Measurements from ENCODE around the gene TRIM26. TPM values are rescaled to one million over a fixed set of nuclear protein-coding genes. Genes with fewer than 3 reads are reported as not detected.
"Not testable (repeated sequence)": the region's sequence is repeated elsewhere in the genome, so short reads cannot be mapped to it uniquely, and the experiment has no call there.

TRIM26 gene
- total RNA-seq, 2 donors from 2014 or later = 20.0 to 27.8 TPM

- TF ChIP-seq, protein P1, sequence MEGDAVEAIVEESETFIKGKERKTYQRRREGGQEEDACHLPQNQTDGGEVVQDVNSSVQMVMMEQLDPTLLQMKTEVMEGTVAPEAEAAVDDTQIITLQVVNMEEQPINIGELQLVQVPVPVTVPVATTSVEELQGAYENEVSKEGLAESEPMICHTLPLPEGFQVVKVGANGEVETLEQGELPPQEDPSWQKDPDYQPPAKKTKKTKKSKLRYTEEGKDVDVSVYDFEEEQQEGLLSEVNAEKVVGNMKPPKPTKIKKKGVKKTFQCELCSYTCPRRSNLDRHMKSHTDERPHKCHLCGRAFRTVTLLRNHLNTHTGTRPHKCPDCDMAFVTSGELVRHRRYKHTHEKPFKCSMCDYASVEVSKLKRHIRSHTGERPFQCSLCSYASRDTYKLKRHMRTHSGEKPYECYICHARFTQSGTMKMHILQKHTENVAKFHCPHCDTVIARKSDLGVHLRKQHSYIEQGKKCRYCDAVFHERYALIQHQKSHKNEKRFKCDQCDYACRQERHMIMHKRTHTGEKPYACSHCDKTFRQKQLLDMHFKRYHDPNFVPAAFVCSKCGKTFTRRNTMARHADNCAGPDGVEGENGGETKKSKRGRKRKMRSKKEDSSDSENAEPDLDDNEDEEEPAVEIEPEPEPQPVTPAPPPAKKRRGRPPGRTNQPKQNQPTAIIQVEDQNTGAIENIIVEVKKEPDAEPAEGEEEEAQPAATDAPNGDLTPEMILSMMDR (IDR thresholded peaks at IDR 0.05) = no peak
- Histone ChIP-seq H3K27me3 (no peaks in the 10 kb centered on the region), H3K4me1 (no peaks in the 10 kb centered on the region), H3K27ac (no peak overlapping the region), H3K4me3 (no peak overlapping the region), H3K9me3 (no peaks in the 10 kb centered on the region), H3K36me3 (no peaks in the 10 kb centered on the region)
- DNase-seq (ENCODE audit: low spot score) = no peak
Observed at GRCh38 chr6:30223339-30223738, 10.1 kb upstream of the TRIM26 start.

GRCh38 chr6:30221956-30222355 lies 8.8 kb upstream of the TRIM26 start:
- H3K9me3 ChIP-seq; H3K4me1 ChIP-seq; DNase-seq (ENCODE audit: low spot score); H3K27ac ChIP-seq; H3K27me3 ChIP-seq; H3K36me3 ChIP-seq; H3K4me3 ChIP-seq: not testable (repeated sequence)

DNA sequence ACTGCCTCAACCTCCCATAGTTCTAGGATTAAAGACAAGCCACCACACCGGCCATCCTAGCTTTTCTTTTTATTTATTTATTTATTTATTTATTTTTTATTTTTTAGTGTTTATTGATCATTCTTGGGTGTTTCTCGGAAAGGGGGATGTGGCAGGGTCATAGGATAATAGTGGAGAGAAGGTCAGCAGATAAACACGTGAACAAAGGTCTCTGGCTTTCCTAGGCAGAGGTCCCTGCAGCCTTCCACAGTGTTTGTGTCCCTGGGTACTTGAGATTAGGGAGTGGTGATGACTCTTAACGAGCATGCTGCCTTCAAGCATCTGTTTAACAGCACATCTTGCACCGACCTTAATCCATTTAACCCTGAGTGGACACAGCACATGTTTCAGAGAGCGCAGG lies 8.2 kb upstream of the TRIM26 start:
- not testable (repeated sequence) for H3K9me3 ChIP-seq; H3K27ac ChIP-seq; H3K36me3 ChIP-seq; H3K4me3 ChIP-seq; DNase-seq (ENCODE audit: low spot score); H3K27me3 ChIP-seq; H3K4me1 ChIP-seq

DNA sequence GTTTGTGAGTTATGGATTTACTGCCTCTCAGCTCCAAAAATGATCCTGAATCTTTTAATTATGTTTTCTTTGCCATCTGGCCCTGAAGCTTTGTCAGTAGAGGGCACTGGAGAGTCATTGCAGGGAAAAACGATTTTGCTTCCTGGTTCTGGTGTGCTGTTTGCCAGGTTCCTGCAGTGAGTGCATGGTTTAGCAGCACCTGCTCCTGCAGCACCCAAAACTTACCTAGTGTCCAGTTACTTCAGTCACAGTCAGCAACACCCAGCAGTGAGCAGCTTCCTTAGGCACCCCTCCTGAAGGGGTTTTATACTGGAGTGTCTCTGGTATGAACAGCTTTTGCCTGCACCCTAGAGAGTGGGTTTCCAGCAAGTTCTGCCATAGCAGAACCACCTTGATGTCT lies 6.0 kb upstream of the TRIM26 start:
- Histone ChIP-seq H3K36me3 (no peaks in the 10 kb centered on the region), H3K27ac (no peak overlapping the region), H3K4me1 (peaks cover 0 to 5% of the 10 kb centered on the region in 2 donors), H3K27me3 (no peaks in the 10 kb centered on the region), H3K4me3 (no peak overlapping the region), H3K9me3 (no peaks in the 10 kb centered on the region)
- TF ChIP-seq, protein P1 (IDR thresholded peaks at IDR 0.05) = peak; percentile 76 to 86
- no peak for DNase-seq (ENCODE audit: low spot score)

GRCh38 chr6:30216096-30216495 lies 2.9 kb upstream of the TRIM26 start:
- Histone ChIP-seq H3K36me3 (no peaks in the 10 kb centered on the region), H3K27me3 (no peaks in the 10 kb centered on the region), H3K27ac (no peak overlapping the region), H3K4me3 (no peak overlapping the region), H3K9me3 (no peaks in the 10 kb centered on the region), H3K4me1 (peaks cover 0 to 20% of the 10 kb centered on the region in 2 donors)
- DNase-seq (ENCODE audit: low spot score) = no peak
- TF ChIP-seq, protein P1 (IDR thresholded peaks at IDR 0.05) = no peak

DNA sequence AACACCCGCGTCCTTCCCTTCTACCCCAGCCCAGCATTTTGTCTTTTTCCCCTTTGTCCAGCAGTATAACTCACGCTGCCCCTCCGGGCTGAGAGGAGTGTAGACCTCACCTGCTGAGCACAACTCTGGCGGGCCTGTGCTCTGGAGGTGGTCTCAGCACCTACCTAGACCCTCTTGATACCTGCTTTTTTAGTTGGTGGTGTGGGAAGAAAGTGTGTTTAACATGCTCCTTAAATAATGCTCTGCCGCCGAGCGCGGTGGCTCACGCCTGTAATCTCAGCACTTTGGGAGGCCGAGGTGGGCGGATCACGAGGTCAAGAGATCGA lies 1.4 kb upstream of the TRIM26 start:
- H3K36me3 ChIP-seq = no peaks in the 10 kb centered on the region
- peak overlapping the region; percentile 96 for H3K27ac ChIP-seq
- TF ChIP-seq, protein P1 (IDR thresholded peaks at IDR 0.05) = no peak
- no peak for DNase-seq (ENCODE audit: low spot score)
- peak overlapping the region; percentile 86 to 89 for H3K4me3 ChIP-seq
- peaks cover 0 to 29% of the 10 kb centered on the region in 2 donors for H3K4me1 ChIP-seq
- H3K27me3 ChIP-seq = no peaks in the 10 kb centered on the region
- no peaks in the 10 kb centered on the region for H3K9me3 ChIP-seq

DNA sequence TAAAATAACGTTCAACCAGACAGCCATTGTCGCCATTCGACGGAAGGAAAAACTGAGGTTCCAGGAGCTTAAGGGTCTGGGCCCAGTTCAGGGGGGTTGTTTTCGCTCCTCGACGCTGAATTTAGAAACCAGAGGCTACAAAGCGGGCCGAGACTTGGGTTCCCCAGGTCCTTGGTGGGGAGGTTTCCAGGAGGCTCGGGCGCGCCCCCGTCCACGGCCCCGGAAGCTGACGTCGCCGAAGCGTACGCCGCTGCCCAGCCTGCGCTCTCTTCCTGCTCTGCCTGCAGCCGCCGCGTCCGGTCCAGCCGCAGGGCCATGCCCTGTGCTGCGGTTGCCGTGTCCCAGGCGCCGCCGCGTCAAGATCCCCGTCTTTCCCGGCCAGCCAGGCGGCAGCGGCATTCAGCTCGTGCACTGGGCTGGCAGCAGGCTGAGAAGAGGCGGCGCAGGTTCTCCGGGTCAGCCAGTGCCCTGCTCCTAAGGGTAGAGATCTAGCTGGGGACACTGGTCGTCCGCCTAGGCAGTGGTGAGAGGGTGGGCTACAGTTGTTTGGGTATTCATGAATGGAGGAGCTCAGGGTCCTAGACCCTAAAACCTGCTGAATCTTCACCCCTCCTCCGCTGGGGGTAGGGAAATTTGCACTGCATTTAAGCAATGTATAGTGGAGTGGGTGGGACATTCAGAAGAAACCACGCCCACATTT lies 901 bp upstream of the TRIM26 start:
- Histone ChIP-seq H3K27ac (peak overlapping the region; percentile 96), H3K27me3 (no peaks in the 10 kb centered on the region), H3K36me3 (no peaks in the 10 kb centered on the region), H3K9me3 (no peaks in the 10 kb centered on the region), H3K4me1 (peaks cover 0 to 29% of the 10 kb centered on the region in 2 donors), H3K4me3 (peak overlapping the region; percentile 86 to 89)
- TF ChIP-seq, protein P1 (IDR thresholded peaks at IDR 0.05) = no peak
- peak; percentile 87 for DNase-seq (ENCODE audit: low spot score)

Measured in right atrium auricular region (tissue), 2 donors.